GM04504 (cell line): ENCODE results near the gene ZNF679.
"Not testable (repeated sequence)": the region's sequence is repeated elsewhere in the genome, so short reads cannot be mapped to it uniquely, and the experiment has no call there.

Experiments used
- DNase-seq: peaks from one replicate; pipeline ENCODE4 v3.0.0-alpha.2; 2012; ENCODE audit warnings: low read depth

Gene ZNF679

DNA sequence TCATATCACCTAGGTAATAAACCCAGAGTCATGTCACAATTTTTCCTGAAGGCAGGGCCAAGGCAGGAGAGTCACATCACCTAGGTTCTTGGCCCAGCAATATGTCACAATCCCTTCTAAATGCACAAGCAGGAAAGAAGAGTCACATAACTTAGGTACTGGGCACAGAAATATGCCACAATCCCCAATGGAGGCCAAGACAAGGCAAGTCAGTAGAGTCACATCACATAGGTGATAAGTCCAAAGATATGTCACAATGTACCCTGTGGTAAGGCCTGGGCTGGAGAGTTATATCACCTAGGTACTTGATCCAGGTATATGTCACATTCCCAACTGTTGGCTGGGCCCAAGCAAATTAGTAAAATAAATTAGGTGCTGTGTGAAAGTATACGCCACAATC lies at the start of gene ZNF679:
Gene ZNF679 (plus strand): TSS at position 301 of the 400 bp plus-strand sequence. CDS start 20,644 bp downstream, outside the sequence.
- DNase-seq, result not testable (repeated sequence)

DNA sequence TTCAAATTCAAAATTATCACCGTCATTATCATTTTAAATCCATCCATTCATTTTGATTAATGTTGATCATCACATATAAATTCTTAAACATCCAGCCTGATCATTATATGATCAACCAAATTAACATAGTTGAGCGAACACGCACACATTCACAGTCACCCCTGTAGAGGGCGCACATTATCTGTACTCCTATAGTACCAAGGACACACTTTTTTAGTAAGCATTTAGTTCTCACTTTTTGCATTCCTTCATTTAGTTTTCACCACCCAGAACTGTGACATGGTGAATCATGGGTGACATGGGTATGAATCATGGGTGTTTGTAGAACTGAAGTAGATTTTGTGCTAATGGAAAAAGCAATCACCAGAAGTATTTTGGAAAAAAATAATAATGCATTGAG lies 47.3 kb upstream of the ZNF679 start:
- no peak for DNase-seq

DNA sequence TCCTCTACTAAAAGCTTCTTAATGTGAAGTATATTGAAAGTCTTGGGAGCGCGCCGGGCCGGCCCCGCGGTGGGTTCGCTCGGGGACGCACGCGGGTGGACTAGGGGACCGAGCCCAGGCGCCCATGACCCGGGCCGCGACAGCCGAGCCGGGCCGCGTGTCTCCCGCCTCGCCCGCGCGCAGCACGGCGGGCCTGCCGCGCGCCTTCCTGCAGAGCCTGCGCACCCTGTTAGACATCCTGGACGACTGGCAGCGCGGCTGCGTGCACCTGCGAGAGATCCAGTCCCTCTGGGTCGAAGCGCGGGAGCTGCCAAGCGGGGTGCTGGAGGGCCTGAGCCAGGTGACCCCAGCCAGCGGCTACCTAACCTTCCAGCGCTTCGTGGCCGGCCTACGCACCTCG lies 46.7 kb upstream of the ZNF679 start:
- DNase-seq, result no peak

DNA sequence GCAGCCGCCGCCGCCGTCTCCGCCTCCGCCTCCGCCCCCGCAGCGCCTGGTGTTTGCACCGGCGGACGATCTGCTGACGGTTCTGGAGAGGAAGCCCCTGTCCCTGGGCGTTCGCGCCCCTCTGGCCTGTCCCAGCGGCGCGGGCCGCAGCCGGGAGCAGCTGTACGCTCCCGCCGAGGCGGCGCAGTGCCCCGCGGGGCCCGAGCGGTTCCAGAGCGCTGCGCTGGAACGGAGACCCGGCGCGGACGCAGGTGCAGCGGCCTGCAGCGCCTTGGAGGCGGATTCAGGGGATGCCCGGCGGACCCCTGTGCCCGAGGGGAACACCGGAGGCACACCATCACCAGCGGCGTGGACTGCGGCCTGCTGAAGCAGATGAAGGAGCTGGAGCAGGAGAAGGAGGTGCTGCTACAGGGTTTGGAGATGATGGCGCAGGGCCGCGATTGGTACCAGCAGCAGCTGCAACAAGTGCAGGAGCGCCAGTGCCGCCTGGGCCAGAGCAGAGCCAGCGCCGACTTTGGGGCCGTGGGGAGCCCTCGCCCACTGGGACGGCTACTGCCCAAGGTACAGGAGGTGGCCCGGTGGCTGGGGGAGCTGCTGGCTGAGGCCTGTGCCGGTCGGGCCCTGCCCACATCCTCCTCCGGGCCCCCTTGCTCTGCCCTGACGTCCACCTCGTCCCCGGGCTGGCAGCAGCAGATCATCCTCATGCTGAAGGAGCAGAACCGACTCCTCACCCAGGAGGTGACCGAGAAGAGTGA lies 46.1 kb upstream of the ZNF679 start:
- DNase-seq, result no peak

DNA sequence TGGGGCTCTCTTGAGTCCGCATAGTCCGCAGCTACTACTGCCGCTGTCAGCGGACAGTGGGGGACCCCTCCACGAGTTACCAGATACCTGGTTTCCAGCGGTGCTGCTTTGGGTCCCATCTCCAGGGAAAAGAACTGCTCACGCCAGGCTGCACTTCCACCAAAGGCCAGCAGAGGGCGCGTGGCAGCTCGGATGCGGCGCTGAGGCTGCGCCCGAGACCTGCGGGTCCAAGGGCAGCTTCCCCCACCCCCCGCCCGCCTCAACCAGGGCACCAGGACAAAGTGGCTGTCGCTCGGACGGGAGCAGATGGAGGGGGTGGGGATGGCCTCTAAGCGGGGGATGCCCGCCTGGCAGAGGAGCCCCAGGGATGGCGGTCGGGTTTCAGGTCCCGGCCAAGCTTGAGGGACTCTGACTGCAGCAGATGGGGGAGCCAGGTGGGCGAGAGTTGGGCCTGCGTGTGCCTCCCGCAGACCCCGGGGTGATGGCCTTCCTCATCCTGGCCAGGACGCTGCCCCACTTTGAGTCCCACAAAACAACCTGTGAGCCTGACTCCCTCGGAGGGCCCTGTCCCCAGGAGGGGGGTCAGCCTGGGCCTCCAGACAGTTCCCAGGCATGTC lies 45.0 kb upstream of the ZNF679 start:
- no peak for DNase-seq

DNA sequence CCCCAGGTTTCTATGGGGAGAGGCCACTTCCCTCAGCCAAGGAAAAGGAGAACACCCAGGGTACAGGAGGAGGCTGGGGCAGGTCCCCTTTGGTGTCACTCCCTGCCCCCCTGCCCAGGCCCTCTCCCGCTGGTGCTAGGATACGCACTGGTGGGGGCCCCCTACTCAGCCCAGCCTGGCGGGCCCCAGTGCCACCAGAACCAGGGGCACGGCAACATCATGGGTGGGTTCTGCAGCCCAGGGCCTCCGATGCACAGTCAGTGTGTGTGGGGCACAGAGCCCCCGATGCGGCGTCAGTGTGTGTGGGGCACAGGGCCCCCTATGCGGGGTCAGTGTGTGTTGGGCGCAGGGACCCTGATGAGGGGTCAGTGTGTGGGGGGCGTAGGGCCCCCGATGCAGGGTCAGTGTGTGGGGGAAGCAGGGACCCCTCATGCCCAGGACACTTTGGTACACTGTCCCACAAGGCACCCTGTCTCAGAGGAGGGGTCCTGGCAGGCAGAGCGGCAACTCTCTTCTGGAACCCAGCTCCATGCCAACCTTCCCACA lies 44.4 kb upstream of the ZNF679 start:
- no peak for DNase-seq

DNA sequence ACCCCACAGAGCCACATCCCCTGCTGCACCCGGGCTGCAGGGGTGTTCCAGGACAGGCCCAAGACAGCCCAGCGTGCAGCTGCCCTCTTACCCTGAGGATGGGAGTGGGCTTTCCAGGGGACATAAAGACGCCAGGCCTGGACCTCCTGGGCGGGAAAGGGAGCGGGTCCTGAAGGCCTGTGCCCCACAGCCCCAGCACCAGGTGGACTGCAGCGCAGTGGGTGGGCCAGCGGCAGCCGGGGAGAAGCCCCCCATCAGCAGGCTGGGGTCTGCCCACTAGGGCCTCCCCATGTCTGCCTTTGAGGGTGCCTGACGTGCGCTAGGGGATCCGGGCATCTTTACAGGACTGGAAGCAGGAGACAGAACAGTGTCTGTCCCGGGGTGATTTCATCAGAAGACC lies 43.9 kb upstream of the ZNF679 start:
- DNase-seq, result no peak

DNA sequence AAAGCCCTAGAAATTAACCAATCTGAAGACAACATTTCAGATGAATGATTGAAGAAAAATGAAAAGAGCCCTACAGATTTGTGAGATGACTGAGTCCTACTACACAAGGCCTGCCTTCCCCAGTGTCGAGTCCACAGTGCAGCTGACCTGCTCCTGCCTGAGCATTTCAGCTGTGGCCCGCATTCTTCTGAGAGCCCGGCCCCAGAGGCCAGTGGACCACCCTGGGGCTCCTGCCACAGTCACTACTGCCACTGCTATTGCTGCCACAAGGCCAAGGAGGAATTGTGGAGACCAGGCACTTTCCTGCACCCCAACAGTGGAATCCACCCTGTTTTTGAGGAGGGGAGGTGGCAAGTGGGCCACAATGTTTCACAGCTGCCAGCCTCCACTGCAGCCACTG lies 40.9 kb upstream of the ZNF679 start:
- no peak for DNase-seq

DNA sequence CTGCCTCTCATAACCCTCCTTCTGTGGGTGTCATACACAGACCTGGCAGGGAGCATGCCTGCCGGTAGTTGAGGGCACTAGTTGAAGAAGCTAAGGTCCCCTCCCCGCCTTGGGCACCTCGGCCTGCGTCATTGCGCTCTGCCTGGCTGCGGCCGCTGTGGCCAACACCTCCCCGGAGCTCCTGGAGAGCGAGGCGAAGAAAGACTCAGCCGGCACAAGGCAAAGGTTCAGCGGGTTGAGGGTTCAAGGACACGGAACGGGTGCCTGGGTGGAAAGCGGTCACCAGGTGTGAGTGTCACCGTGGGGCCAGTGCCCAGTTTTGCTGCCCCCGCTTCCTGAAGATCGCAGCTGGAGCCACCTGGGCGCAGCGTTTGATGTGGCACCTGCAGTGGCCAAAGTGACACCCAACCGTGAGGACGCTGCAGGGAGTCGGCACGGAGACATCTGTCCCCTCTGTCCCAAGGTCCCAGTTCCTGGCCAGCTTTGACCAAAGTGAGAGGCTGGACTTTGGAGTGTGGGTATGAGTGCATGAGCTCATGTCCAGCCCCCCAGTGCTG lies 36.0 kb upstream of the ZNF679 start:
- no peak for DNase-seq

DNA sequence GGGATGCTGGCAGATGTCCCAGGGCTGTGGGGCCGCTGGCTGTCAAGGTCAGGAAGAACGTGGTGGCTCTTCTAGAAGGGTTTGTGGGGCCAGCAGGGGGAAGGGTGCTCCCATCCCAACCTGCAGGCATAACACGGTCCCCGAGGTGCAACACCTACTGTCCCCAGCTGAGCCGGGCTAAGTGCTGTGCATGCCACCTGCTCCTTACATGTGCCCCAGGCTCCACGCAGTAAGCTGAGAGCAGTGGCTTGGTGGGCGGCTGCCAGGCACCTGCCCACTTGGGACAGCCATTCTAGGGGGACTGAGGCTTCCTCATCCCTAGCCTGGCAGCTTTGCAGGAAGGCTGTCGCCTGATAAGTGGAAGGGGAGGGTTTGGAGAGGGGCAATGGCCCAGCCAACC lies 35.5 kb upstream of the ZNF679 start:
- DNase-seq, result no peak

DNA sequence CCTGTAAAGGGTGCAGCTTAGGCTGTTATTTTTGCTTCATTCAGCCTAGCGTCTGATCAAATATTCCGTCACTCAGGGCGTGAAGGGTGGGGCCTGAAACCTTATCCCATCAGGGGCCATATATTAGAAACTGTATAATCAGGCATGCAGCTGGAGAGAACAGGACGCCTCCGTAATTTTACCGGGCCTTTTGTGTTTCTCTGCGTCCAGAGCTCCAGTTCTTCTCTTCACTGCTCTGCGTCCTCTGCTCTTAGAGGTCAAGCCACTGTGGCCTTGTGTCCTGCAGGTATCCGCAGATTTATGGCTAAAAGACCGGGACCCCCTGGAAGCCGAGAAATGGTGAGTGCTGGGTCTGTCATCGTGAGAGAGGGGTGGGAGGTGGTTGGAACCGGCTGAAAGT lies 21.4 kb upstream of the ZNF679 start, which contains the start of gene ZNF735:
Gene ZNF735 (plus strand): TSS at position 301 of the 400 bp plus-strand sequence. CDS start 0 bp downstream, at position 301.
- DNase-seq, result no peak

DNA sequence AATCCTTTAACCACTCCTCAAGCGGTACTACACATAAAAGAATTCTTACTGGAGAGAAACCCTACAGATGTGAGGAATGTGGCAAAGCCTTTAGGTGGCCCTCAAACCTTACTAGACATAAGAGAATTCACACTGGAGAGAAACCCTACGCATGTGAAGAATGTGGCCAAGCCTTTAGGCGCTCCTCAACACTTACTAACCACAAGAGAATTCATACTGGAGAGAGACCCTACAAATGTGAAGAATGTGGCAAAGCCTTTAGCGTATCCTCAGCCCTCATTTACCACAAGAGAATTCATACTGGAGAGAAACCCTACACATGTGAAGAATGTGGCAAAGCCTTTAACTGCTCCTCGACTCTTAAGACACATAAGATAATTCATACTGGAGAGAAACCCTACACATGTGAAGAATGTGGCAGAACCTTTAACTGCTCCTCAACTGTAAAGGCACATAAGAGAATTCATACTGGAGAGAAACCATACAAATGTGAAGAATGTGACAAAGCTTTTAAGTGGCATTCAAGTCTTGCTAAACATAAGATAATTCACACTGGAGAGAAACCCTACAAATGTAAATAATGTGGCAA lies 8.5 kb upstream of the ZNF679 start:
- not testable (repeated sequence) for DNase-seq

DNA sequence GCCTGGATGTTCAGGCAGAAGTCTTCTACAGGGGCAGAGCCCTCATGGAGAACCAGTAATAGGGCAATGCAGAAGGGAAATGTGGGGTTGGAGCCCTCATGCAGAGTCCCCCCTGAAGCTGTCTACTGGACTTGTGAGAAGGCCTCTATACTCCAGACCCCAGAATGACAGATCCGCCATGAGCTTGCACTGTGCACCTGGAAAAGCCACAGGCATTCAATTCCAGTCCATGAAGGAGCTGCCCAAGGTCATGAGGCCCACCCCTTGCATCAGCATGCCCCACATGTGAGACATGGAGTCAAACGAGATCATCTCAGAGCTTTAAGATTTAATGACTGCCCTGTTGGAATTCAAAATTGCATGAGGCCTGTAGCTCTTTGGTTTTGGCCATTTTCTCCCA lies 4.9 kb upstream of the ZNF679 start:
- DNase-seq, result no peak

DNA sequence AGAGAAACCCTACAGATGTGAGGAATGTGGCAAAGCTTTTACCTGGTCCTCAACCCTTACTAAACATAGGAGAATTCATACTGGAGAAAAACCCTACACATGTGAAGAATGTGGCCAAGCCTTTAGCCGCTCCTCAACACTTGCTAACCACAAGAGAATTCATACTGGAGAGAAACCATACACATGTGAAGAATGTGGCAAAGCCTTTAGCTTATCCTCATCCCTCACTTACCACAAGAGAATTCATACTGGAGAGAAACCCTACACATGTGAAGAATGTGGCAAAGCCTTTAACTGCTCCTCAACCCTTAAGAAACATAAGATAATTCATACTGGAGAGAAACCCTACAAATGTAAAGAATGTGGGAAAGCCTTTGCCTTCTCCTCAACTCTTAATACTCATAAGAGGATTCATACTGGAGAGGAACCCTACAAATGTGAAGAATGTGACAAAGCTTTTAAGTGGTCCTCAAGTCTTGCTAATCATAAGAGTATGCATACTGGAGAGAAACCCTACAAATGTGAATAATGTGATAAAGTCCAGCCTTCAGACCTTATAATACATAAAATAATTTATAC lies 38.2 kb downstream of the ZNF679 start:
- no peak for DNase-seq

DNA sequence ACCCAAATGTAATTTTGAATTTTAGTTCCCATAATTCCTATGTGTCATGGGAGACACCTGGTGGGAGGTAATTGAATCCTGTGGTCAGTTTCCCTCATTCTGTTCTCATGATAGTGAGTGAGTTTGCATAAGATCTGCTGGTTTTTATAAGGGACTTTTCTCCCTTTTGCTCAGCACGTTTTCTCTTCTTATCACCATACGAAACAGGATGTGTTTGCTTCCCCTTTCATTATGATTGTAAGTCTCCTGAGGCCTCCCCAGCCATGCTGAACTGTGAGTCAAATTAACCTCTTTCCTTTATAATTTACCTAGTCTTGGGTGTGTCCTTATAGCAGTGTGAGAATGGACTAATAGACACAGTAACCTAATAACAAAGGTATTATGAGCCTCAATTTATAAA lies 49.4 kb downstream of the ZNF679 start:
- no peak for DNase-seq

DNA sequence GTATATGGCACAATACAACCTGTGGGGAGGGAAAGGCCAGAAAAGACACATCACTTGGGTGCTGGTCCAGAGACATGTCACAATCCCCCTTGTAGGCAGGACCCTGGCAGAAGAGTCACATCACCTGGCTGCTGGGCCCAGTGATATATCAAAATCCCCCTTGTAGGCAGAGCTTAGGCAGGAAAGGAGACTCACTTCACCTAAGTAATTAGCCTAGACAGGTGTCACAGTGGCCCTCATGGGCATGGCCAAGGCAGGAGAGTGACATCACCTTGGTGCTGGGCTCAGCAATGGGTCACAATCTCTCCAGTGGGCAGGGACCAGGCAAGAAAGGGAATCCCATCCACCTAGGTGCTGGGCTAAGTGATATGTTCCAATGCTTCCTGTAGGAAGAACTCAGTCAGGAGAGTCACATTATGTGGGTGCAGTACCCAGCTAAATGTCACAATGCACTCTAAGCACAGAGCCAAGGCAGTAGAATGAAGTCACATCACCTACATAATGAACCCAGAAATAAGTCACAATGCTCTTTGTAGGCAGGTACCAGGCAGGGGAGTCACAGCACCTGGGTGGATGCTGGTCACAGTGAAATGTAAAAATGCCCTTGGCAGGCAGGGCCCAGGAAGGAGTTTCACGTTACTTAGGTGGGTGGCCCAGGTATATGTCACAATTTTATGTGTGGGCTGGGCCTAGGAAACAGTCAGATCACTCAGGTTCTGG lies 66.6 kb downstream of the ZNF679 start:
- no peak for DNase-seq

DNA sequence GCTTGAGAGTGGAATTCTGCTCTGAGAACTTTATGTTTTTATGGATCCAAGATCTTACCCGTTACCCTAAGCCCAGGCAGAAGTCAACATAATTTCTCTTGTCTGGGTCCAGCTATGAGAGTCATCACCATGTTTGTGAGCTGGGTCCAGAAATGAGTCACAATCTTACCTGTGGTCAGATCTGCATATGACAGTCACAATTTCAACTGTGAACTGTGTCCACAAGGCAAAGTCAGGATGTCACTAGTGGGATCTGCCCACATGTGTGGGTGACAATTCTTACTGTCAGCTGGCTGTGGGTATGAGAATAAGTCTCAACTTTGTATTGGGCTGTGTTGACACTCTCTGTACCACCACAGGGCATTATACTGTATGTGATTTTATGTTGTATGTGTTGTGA lies 69.1 kb downstream of the ZNF679 start:
- not testable (repeated sequence) for DNase-seq

DNA sequence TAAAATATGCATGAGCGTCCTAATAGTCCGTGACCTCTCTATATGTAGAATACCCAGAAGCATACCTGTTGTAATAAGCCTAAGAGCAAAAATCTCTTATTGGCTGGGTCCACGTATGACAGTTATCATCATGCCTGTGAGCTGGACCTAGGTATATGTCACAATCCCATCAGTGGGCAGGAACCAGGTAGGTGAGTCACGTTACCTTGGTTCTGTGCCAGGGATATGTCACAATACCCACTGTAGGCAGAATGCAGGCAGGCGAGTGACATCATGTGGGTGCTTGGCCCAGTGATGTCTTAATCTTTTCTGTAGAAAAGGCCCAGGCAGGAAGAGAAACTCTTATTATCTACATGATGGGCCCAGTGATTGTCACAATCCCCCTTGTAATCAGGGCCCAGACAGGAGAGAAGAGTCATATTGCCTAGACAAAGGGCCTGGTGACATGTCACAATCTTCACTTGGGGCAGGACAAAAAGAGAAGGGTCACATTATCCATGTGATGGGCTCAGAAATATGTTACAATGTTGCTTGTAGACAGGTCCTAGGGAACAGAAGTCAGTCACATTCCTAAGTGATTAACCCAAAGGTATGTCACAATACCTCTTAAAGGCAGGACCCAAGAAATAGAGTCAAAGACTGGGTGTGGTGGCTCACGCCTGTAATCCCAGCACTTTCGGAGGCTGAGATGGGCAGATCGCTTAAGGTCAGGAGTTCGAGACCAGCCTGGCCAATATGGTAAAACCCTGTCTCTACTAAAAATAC lies 72.5 kb downstream of the ZNF679 start:
- DNase-seq, result no peak

DNA sequence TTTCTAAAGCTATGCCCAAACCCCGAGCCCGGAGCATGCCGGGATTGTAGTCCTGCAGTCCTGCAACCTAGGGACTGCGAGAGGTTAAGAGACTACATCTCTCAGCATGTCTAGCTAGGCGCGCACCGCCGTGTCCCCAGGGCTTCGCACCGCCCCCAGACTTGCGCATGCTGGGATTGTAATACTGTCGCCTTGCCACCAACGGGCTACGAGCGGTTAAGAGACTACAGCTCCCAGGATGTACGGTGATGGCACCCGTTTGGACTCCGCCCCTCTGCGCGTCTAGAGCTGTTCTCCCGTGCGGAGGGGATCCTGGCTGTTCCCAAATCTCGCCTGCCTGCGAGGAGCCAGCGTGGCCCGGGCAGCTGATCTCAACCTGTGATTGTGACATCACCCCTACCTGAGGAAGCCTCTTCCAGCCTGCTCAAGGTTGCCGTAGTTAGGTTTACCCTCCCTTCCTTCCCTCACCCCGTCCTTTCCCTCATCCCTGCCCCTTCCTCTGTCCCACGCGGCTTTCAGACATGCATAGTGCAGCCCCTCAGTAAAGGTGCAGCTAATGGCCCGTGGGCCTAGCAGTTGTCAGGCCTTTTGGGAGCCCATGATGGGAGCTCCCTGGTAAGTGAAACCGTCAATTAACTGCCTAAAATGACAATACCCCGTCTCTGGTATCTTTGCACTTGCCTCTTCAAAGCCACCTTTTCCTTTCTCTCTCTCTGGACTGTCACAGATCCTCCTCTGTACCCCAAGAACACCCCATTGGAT lies 79.2 kb downstream of the ZNF679 start:
- peak; percentile 88 for DNase-seq

DNA sequence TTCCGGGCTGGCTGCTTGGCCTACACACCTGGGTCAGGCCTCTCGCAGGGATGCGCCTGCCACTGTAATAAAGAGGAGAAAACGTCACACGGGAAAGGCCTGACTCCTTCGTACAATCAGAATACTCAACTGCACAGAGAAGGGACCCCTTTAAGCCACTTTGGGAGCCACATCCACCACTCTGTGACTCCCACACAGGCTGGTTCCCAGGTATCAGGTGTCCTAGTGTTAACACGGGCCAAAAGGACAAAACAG lies 79.7 kb downstream of the ZNF679 start:
- DNase-seq, result no peak
